Naive thymus-derived CD8-positive, alpha-beta T cell (primary cell): ENCODE data around the gene LRRK1. TPM values are rescaled to one million over a fixed set of nuclear protein-coding genes. Genes with fewer than 3 reads are reported as not detected.

ENCODE experiments used
- ATAC-seq, 2 donors: fragments of 150-1000 bp; cut with Tn5 transposase in 1 of 2; sonication (Bioruptor Pico), chemical (Tn5 transposase) in 1 of 2; 1 replicate in 1 of 2; 2 replicates in 1 of 2; pipeline ENCODE4 v1.10.0; 2021; ENCODE audit warnings: mild to moderate bottlenecking in 2 of 2, moderate library complexity in 2 of 2
- POLR2A ChIA-PET: fragments of 350-600 bp; sonication (Branson Sonifier 250); formaldehyde crosslinking; loops from one replicate; lab custom pipeline; 2021; ENCODE audit warnings: antibody characterized with exemption; lab: Charles Lee
- DNase-seq, 10 donors: peaks; one replicate each; pipeline versions ENCODE4 v3.0.0 to v3.0.0-alpha.2; 2020 to 2022
- H3K27ac Mint-ChIP-seq, 10 donors: one replicate each; pipeline ENCODE4 v1.8.0; 2020 to 2022; ENCODE audit warnings: mild to moderate bottlenecking in 10 of 10, mixed read lengths in 10 of 10, moderate library complexity in 4 of 10, inconsistent platforms in 1 of 10
- H3K27me3 Mint-ChIP-seq, 5 donors: one replicate each; pipeline ENCODE4 v1.8.0; 2021 to 2022; ENCODE audit warnings: mixed read lengths in 5 of 5
- H3K36me3 Mint-ChIP-seq, 3 donors: one replicate each; pipeline ENCODE4 v1.8.0; 2020 to 2022; ENCODE audit warnings: mixed read lengths in 3 of 3, mild to moderate bottlenecking in 2 of 3, inconsistent platforms in 1 of 3
- H3K4me1 Mint-ChIP-seq, 4 donors: one replicate each; pipeline ENCODE4 v1.8.0; 2021 to 2022; ENCODE audit warnings: mixed read lengths in 4 of 4
- H3K4me3 Mint-ChIP-seq, 10 donors: one replicate each; pipeline ENCODE4 v1.8.0; 2020 to 2022; ENCODE audit warnings: mild to moderate bottlenecking in 10 of 10, mixed read lengths in 10 of 10, moderate library complexity in 6 of 10, inconsistent platforms in 1 of 10
- H3K9me3 Mint-ChIP-seq, 9 donors: one replicate each; pipeline ENCODE4 v1.8.0; 2020 to 2022; ENCODE audit warnings: mixed read lengths in 9 of 9, mild to moderate bottlenecking in 3 of 9, inconsistent platforms in 1 of 9, moderate library complexity in 1 of 9
- polyA plus RNA-seq, 3 donors: library from polyadenylated mRNA; unstranded; fragments of 300-500 nt; fragmentation: Illumina TruSeq; gene quantifications; one replicate each; pipeline ENCODE4 v1.2.3, GENCODE V29; 2021
- total RNA-seq, 8 experiments: library from RNA in 2 of 8; stranded (reverse) in 2 of 8; gene quantifications; one replicate each; pipeline ENCODE4 v1.2.3 and lab custom pipeline; 2021 to 2026

The LRRK1 gene
- total and polyA plus RNA-seq, 5 experiments from 2014 or later: 0.78 to 2.7 TPM; not detected in 3

DNA sequence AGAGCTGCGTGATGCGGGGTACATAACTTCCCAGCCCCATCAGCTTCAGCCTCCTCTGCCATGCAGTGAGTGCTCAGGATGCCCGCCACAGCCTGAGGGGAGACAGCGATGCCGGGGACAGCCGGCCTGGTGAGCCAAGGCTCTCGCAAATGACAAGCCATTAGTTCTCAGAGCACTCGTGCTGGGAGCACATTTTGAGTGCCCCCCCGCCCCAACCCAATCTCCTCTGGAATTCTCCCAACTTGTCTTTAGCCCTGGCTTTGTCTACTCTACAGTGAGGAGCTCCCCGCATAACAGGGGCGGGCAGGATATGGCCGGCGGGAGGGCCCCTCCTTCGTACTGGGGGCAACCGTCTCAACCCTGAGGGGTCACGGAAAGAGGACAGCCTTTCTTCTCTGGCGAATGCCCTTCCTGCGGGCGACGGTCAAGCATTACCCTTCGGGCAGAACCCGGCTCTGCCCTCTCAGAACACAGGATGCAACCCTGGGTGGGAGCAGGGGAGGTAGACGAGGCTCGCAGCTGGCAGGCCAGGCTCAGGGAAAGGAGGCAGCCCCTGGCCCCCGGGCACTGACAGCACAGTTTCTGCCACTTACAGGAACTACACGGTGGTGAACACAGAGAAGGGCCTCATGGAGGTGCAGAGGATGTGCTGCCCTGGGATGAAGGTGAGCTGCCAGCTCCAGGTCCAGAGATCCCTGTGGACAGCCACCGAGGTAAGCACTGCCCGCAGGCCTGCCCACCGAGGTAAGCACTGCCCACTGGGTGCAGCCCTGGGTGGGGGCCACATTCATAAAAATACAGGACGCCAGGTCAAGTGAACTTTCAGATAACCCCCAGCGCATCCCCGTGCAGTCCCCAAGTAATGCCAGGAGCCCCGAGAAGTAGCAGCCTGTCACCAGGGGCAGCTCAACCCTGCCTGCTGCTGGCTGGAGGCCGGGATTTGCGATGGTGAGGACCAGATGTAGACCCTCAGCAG is 141.7 kb downstream of the LRRK1 start:
- Mint-ChIP-seq H3K27ac (no peak overlapping the region), H3K36me3 (no peaks in the 10 kb centered on the region), H3K4me1 (peaks cover 0 to 5% (median 0%) of the 10 kb centered on the region in 4 donors), H3K4me3 (no peak overlapping the region), H3K9me3 (no peaks in the 10 kb centered on the region), H3K27me3 (peaks cover 0 to 3% (median 0%) of the 10 kb centered on the region in 5 donors)
- ATAC-seq: no peak
- POLR2A ChIA-PET: no interaction called here
- DNase-seq: peak in 1 of 10 donors; percentile 13

- no peak overlapping the region for H3K4me3 Mint-ChIP-seq
- no peaks in the 10 kb centered on the region for H3K27me3 Mint-ChIP-seq
- no peaks in the 10 kb centered on the region for H3K9me3 Mint-ChIP-seq
- H3K4me1 Mint-ChIP-seq: peaks cover 0 to 5% (median 0%) of the 10 kb centered on the region in 4 donors
- DNase-seq: no peak
- H3K27ac Mint-ChIP-seq: no peak overlapping the region
- no peaks in the 10 kb centered on the region for H3K36me3 Mint-ChIP-seq
- POLR2A ChIA-PET: no interaction called here
- no peak for ATAC-seq
Observed at GRCh38 chr15:101062063-101062462, 142.9 kb downstream of the LRRK1 start.

GRCh38 chr15:101062471-101063171 is 143.5 kb downstream of the LRRK1 start:
- Mint-ChIP-seq H3K27me3 (no peaks in the 10 kb centered on the region), H3K9me3 (no peaks in the 10 kb centered on the region), H3K27ac (no peak overlapping the region), H3K4me3 (no peak overlapping the region), H3K4me1 (peaks cover 0 to 5% (median 0%) of the 10 kb centered on the region in 4 donors), H3K36me3 (no peaks in the 10 kb centered on the region)
- ATAC-seq: no peak
- no peak for DNase-seq
- POLR2A ChIA-PET: no interaction called here

DNA sequence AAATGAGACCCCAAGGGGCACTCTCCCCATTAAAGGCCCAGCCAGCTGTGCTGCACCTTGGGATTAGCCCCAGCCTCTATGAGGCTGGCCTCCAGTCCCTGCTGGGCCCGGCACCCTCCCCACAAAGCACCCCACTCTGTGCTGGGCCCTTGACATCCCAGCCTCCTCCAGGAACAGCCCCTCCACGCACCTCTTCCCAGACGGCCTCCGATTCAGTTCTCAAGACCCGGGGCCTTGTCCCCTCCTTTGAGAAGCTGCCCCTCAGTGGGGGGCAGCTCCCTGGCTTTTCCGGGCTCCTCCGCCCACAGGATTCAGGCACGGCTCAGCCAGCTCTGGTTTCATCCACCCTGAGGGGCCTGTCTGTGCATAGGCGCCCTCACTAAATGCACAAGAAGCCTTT is 144.1 kb downstream of the LRRK1 start:
- POLR2A ChIA-PET: no interaction called here
- DNase-seq (no peak), ATAC-seq (no peak)
- H3K27ac Mint-ChIP-seq: no peak overlapping the region
- H3K4me1 Mint-ChIP-seq: peaks cover 0 to 5% (median 0%) of the 10 kb centered on the region in 4 donors
- H3K27me3 Mint-ChIP-seq: no peaks in the 10 kb centered on the region
- H3K36me3 Mint-ChIP-seq: no peaks in the 10 kb centered on the region
- H3K9me3 Mint-ChIP-seq: no peaks in the 10 kb centered on the region
- no peak overlapping the region for H3K4me3 Mint-ChIP-seq

DNA sequence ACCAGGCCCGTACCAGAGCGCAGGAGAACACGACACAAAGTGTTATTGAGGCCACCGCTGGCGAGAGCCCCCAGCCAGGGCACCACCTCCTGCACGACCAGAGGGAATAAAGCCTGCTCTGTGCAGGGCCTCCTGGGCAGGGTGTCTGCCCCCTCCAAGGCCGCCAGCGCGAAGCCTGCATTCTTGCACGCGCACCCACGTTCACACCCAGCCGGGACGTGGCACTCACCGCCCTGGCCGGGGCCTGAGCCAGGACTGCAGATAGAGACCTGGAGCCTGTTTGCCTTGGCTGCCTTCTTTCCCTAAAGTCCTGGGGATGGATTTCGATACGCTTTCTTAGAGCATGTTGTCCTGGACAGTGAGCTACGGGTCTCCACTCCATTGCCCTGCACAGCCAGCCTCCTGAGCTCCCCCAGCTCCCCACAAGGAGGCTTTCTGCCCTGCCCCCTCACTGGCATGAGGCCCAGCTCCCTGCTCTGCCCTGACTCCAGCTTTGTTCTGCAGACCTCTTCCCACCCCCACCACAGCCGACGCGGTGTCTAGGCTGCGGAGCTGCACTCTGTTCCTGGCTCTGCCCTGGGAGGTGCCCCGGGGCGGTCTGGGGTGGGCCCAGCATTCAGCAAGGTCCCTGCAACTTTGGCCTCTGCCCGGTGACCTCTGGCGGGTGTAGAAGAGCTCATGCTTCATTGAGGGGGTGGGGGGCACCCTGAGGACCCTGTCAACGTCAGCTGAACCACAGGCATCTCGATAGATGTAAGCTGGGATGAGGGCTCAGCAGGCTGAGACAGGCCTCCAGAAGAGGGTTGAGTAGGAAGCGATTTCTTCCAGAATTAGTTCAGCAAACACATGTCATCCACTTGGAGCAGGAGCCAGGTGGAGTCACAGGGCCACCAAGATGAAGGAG is 145.0 kb downstream of the LRRK1 start:
- no peaks in the 10 kb centered on the region for H3K9me3 Mint-ChIP-seq
- ATAC-seq (no peak), DNase-seq (no peak)
- H3K36me3 Mint-ChIP-seq: no peaks in the 10 kb centered on the region
- POLR2A ChIA-PET: no interaction called here
- H3K4me3 Mint-ChIP-seq: no peak overlapping the region
- H3K4me1 Mint-ChIP-seq: peaks cover 0 to 5% (median 0%) of the 10 kb centered on the region in 4 donors
- no peak overlapping the region for H3K27ac Mint-ChIP-seq
- H3K27me3 Mint-ChIP-seq: no peaks in the 10 kb centered on the region

DNA sequence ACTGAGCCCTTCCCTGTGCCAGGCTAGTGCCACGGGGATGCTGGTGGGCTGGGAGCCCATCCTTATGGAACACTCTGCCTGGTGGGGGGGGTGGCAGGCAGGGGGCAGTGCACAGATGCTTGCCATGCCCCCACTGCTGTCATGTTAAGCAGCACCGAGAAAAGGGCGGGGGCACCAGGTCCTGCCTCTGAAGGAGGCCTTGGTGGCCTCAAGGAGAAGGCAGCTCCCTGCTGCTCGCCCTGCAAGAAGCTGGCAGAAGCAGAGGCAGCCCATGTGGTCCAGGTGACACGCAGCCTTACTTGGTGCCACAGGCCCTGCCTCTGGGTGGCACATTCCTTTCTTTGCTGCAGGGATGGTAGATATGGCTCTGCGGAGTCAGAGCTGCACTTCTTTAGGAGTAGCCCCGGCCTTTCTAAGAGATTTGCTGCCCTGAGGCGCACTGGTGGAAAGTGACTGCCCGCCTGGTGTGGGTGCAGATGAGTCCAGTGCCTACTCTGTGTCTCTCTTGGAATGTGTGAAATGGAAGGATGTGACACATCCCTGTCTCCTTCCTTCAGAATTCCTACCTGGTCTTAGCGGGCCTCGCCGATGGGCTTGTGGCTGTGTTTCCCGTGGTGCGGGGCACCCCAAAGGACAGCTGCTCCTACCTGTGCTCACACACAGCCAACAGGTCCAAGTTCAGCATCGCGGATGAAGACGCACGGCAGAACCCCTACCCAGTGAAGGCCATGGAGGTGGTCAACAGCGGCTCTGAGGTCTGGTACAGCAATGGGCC is 145.8 kb downstream of the LRRK1 start:
- H3K4me3 Mint-ChIP-seq: no peak overlapping the region
- POLR2A ChIA-PET: no interaction called here
- DNase-seq (no peak), ATAC-seq (no peak)
- peaks cover 0 to 4% (median 0%) of the 10 kb centered on the region in 4 donors for H3K4me1 Mint-ChIP-seq
- H3K36me3 Mint-ChIP-seq: no peaks in the 10 kb centered on the region
- H3K27ac Mint-ChIP-seq: no peak overlapping the region
- no peaks in the 10 kb centered on the region for H3K27me3 Mint-ChIP-seq
- no peaks in the 10 kb centered on the region for H3K9me3 Mint-ChIP-seq

DNA sequence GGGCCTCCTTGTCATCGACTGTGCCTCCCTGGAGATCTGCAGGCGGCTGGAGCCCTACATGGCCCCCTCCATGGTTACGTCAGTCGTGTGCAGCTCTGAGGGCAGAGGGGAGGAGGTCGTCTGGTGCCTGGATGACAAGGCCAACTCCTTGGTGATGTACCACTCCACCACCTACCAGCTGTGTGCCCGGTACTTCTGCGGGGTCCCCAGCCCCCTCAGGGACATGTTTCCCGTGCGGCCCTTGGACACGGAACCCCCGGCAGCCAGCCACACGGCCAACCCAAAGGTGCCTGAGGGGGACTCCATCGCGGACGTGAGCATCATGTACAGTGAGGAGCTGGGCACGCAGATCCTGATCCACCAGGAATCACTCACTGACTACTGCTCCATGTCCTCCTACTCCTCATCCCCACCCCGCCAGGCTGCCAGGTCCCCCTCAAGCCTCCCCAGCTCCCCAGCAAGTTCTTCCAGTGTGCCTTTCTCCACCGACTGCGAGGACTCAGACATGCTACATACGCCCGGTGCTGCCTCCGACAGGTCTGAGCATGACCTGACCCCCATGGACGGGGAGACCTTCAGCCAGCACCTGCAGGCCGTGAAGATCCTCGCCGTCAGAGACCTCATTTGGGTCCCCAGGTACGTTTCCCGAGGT is 146.5 kb downstream of the LRRK1 start:
- H3K36me3 Mint-ChIP-seq: no peaks in the 10 kb centered on the region
- peaks cover 0 to 3% (median 1%) of the 10 kb centered on the region in 4 donors for H3K4me1 Mint-ChIP-seq
- POLR2A ChIA-PET: no interaction called here
- H3K9me3 Mint-ChIP-seq: no peaks in the 10 kb centered on the region
- no peak for ATAC-seq
- no peak overlapping the region for H3K4me3 Mint-ChIP-seq
- DNase-seq: no peak
- H3K27me3 Mint-ChIP-seq: no peaks in the 10 kb centered on the region
- H3K27ac Mint-ChIP-seq: no peak overlapping the region

DNA sequence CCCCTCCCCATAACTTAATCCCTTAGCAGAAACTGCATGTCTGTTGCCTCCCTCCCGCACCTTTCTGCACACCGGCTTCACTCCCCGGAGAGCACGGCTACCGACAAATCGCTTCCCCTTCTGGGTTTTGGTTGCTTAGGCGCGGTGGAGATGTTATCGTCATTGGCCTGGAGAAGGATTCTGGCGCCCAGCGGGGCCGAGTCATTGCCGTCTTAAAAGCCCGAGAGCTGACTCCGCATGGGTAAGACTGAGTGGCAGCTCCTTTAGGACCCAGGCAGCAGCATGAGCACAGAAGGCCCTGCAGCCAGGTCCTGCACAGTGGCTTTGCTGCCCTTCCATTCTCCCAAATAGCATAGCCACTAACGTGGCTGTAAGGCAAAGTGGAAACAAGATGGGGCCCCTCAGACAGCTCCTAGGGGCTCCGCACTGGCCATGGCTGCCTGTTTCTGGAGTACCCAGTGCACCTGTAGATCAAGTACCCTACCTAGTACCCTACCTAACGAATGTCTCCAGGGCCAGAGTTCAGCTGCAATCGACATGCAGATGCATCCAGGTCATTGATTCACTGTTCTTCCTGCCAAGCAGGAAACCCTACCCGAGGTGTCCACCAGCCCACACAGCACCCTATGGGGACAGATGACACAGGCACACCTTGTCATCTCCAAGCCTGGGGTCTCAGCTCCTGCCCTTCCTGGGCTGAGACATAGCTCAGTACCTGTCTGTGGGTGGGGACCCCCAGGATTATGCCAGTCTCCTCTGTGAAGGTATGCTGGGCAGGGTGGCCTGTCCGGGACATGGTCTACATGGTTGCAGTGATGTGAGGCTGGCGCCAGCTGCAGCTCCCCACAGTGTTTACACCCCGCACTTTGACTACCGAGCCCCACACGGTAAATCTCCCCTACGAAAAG is 147.6 kb downstream of the LRRK1 start:
- Mint-ChIP-seq H3K27me3 (no peaks in the 10 kb centered on the region), H3K36me3 (no peaks in the 10 kb centered on the region), H3K9me3 (no peaks in the 10 kb centered on the region), H3K4me1 (peaks cover 0 to 3% (median 1%) of the 10 kb centered on the region in 4 donors), H3K27ac (no peak overlapping the region), H3K4me3 (no peak overlapping the region)
- ATAC-seq: no peak
- POLR2A ChIA-PET: no interaction called here
- no peak for DNase-seq

DNA sequence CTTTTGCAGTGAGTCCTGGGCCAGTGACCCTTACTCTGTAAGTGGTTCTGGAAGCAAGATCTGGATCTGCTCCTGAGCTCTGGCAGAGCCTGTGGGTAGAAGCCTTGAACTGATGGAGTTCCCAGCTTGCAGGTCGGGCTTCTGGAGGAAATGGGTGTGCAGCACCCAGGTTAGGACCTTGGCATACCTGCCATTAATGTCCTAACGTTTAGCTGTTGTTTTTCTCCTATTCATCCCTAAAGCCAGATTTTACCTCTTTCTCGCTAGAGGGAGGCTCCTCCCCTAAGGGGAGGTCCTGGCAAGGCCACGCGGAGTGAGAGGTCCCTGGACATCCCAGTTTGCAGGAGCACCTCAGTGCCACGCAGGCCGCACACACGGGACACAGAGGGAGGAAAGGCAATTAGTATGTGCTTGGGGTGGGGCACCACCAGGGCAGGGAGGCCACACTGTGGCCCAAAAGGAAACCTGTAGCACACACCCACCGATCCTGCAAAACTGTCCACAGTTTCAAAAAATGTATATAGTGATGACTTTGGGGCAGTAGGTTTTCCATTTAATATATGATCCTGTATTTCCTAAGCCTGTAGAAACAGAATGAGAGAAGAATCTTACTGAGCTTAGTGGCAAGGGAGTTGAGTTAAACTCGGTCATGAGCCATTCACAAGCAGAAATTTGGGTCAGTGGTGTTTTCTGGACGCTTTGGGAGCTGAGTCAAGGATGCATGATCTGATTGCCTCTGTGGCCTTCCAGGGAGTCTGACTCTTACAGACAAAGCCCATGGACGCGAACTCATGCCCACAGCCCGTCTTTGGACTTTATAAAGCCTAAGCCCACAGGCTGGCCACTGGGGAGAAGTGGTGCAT is 148.7 kb downstream of the LRRK1 start:
- DNase-seq (no peak), ATAC-seq (no peak)
- H3K36me3 Mint-ChIP-seq: no peaks in the 10 kb centered on the region
- POLR2A ChIA-PET: no interaction called here
- peaks cover 0 to 5% (median 1%) of the 10 kb centered on the region in 4 donors for H3K4me1 Mint-ChIP-seq
- H3K27ac Mint-ChIP-seq: no peak overlapping the region
- H3K4me3 Mint-ChIP-seq: no peak overlapping the region
- H3K9me3 Mint-ChIP-seq: no peaks in the 10 kb centered on the region
- H3K27me3 Mint-ChIP-seq: no peaks in the 10 kb centered on the region

DNA sequence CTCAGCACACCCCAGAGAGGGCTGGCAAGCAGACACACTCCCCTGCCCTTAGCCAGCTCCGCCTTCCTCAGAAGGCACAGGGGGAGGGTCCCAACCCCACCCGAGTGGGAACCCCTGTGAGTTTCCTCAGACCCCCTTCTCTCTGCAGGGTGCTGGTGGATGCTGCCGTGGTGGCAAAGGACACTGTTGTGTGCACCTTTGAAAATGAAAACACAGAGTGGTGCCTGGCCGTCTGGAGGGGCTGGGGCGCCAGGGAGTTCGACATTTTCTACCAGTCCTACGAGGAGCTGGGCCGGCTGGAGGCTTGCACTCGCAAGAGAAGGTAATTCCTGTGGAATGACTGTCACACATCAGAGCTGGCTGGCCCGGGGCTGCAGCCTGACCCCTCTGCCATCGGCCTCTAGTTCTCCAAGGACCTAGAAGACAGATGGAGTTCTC is 149.4 kb downstream of the LRRK1 start:
- no peak overlapping the region for H3K27ac Mint-ChIP-seq
- DNase-seq (no peak), ATAC-seq (no peak)
- H3K27me3 Mint-ChIP-seq: peaks cover 0 to 3% (median 0%) of the 10 kb centered on the region in 5 donors
- no peaks in the 10 kb centered on the region for H3K9me3 Mint-ChIP-seq
- H3K4me3 Mint-ChIP-seq: no peak overlapping the region
- POLR2A ChIA-PET: no interaction called here
- H3K4me1 Mint-ChIP-seq: peaks cover 0 to 4% (median 1%) of the 10 kb centered on the region in 4 donors
- H3K36me3 Mint-ChIP-seq: no peaks in the 10 kb centered on the region
